HG02973 (cell line): ENCODE data around the gene FAM228A.
A peak's percentile ranks its signal among the peaks of the same experiment; 100 is the strongest.
"Not testable (repeated sequence)": the region's sequence is repeated elsewhere in the genome, so short reads cannot be mapped to it uniquely, and the experiment has no call there.

Source experiments
- ATAC-seq: cut with Tn5 transposase; IDR thresholded peaks from one replicate; pipeline ENCODE4 v1.9.1; 2021; ENCODE audit warnings: moderate library complexity; ENCODE audit not compliant: unreplicated experiment

The FAM228A gene

DNA sequence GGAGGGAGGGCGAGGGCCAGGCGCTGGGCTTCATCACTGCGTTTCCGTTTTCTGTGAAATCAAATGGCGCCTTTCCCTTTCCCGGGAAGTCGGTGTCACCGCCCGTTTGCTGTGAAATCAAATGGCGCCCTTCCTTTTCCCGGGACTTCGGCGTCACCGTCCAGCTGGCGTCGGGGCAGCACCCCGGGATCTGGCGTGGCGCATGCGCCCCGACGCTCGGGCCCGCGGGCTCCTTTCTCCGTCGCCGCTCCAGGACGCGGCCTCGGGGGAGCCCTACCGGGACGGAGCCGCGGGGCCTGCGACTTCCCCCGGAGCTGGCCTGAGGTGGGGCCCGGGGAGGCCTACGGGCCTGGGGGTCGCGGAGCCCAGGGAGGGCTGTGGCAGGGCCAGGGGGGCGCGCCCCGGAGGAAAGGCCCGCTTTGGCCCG lies at the start of gene FAM228A:
Gene FAM228A (plus strand): TSS at position 203 of the 427 bp plus-strand sequence. CDS start 428 bp downstream, outside the sequence.
- ATAC-seq, result no peak

DNA sequence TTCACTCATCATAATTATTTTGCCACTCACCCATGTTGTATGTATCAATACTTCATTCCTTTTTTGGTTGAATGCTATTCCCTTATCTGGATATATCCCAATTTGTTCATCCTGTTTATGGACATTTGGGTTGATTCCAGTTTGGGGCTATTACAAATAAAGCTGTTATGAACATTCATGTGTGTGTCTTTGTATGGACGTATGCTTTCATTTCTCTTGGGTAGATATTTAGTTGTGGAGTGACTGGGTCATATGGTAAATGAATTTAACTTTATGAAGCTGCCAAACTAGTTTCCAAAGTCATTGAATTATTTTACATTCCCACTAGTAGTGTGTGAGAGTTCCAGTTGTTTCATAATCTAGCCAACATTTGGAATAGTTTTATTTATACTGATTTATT lies 48.9 kb upstream of the FAM228A start:
- ATAC-seq, result no peak

DNA sequence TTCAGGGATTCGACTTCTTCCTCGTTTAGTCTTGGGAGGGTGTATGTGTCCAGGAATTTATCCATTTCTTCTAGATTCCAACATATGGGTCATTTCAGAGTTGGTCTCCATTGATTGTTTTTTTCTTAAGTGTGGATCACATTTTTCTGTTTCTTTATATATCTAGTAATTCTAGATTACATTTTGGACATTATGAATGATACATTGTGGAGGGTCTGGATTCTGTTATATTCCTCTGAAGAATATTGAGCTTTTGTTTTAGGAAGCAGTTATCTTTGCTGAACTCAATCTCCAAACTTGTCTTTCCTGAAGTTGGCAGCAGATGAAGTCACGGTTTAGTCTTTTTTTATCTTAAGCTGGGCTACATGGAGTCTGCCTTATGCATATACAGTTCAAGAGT lies 42.3 kb upstream of the FAM228A start:
- ATAC-seq, result no peak

DNA sequence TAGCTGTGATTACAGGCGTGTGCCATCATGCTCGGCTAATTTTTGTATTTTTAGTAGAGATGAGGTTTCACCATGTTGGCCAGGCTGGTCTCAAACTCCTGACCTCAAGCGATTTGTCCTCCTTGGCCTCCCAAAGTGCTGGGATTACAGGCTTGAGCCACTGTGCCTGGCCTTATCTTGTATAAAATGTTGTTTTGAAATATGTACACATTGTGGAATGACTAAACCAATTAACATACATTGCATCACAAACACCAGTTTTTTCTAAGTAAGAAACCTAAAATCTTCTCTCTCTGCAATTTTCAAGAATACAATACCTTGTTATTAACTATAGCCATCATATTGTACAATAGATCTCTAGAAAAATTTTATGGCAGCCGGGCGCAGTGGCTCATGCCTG lies 34.5 kb upstream of the FAM228A start:
- not testable (repeated sequence) for ATAC-seq

DNA sequence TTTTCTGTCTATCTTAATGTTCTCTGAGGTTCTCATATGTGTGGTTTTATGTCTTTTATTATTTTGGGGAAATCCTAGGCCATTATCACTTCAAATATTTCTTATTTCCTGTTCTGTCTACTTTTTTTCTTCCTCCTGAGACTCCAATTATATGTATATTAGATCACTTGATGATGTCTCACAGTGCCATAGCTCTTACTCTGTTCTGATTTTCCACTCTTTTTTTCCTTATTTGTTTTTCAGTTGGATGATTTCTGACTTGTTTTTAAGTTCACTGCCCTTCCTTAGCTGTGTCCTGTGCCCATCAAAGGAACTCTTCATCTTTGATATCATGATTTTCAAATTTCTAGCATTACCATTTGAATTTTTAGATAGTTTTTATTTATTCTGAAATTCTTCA lies 27.5 kb upstream of the FAM228A start:
- ATAC-seq, result no peak

DNA sequence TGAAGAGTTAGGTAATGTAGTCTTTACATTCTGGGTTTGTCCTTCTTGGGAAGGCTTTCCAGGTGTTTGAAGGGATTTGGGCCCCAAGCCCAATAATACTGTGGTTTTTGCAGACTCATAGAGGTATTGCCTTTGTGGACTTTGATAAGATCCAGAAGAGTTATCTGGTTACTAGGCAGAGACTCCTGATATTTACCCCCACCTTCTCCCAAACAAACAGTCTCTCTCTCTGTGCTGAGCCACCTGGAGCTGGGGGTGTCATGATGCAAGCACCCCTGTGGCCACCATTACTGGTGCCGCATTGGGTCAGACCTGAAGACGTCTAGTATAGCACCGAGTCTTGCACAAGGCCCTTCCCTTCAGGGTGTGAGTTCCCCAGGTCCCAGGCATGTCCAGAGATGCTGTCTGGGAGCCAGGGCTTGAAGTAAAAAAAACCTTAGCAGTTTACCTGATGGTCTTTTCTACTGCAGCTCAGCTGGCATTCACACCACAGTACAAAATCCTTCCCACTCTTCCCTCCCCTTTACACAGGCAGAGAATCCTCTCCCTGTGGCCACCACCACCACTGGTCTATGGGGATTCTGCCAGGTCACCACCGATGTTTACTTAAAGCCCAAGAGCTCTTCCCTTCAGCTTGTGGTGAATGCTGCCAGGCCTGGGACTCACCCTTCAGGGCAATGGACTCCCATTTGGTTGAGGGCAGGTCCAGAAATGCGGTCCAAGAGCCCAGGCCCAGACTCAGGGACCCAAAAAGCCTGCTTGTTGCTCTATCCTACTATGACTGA lies 22.2 kb upstream of the FAM228A start:
- ATAC-seq, result no peak

DNA sequence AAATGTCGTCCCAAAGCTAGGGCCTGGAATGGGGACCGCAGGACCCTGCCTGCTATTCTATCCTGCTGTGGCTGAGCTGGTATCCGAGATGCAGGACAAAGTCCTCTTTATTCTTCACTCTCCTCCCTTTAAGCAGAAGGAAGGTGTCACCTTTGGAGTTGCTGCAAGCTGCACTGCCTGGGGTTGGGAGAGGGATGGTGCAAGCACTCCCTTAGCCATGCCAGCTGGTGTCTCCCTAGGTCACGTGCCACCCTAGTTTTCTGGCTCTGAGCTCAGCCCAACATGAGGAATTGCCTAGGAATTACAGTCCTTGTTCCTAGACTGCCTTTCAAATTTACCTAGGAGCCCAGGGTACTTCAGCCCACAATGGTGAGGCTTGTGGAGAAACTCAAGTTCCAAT lies 21.4 kb upstream of the FAM228A start:
- no peak for ATAC-seq

DNA sequence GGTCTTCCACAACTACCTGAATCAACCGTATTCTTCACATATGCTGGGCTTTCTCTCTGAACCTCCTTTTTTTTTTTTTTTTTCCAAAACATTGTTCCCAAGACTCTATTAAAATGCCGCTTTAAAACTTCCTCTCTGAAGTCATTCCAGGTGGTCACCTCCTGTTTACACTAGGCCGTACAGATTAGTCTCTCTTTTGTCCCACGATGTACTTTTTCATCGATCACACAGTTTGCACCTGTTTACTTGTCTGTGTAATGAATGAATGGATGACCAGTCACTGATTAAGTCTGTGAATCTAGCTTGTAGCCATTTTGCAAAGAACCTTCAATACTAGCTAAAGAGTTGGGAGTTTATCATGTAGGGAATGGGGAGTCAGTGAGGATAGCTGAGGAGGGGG lies 16.7 kb upstream of the FAM228A start:
- no peak for ATAC-seq

DNA sequence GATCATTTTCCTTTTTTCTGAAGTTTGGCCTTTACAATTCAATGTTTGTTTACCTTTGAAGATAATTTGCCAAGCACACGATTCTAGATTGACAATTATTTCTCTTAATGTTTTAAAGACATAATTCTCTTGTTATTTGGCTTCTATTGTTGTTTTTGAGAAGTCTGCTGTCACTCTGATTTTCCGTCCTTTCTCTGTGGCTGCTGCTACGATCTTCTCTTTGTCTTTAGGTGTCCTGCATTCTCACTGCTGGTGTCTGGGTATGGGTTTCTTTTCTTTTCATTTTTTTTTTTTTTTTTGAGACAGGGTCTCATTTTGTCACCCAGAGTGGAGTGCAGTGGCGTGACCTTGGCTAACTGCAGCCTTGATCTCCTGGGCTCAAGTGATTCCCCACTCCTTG lies 15.1 kb upstream of the FAM228A start:
- no peak for ATAC-seq

DNA sequence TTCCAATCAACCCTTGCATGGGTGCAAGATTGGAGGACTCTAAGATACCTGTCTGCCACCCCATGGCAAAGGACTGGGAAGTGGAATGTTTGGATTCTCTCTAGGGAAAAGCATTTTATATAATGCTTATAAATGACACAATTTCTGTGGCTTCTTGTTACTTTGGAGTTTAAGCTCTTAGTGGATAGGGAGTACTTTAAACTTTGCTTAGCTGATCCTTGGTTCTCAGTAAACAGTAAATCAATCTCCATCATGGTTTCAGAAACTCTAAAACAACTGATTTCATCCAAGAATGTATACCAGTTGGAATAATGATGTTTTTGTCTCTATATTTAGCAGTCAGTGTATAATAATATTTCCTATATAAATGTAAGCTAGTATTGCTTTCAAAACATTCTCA lies 14.1 kb upstream of the FAM228A start:
- ATAC-seq, result no peak

DNA sequence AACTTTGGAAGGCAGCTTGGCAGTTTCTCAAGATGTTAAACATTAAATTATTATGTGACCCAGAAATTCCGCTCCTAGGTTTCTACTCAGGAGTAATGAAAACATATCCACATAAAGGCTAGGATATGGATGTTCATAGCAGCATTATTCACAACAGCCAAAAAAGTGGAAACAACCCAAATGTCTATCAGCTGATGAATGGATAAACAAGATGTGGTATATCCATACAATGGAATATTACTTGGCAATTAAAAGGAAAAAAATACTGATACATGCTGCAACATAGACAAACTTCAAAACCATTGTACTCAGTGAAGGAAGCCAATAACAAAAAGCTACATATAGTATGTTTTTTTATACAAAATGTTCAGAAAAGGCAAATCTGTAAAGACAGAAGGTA lies 12.4 kb upstream of the FAM228A start:
- ATAC-seq, result no peak

DNA sequence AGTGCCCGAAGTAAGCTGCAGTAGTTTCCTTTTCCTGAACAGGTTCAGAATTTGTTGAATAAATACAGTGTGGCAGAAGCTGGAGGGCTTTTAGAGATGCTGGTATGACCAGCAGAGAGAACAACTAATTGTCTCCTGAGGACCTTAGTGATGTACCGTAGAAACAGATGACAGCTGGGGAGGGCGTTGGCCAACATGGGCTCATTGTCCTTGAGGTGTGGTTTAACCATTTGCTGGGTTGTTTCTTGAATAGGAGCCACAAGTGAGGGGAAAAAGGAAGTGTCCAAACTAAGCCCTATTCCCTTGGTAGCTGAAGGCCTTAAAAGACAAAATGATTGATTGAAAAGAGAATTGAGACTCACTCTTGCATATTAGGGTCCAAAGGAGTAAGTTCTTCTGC lies 11.7 kb upstream of the FAM228A start:
- ATAC-seq, result no peak

DNA sequence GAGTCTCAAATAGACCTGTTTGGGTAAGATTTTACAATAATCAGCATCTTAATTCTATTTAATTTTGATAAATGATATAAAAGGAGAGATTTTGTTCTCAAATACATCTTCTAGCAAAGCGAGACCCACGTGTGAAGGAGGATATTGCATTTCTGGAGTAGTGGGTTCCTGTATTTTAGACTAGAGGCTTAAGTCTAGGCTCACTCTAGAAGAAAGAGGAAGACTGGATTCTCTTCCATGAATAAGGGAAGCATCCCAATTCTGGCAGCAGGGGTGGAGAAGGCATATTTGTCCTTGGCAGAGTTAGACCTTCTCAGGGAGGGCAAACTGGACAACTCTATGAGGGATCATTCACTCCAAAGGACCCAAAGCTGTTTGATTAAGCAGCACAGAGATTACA lies 11.3 kb upstream of the FAM228A start:
- ATAC-seq, result no peak

DNA sequence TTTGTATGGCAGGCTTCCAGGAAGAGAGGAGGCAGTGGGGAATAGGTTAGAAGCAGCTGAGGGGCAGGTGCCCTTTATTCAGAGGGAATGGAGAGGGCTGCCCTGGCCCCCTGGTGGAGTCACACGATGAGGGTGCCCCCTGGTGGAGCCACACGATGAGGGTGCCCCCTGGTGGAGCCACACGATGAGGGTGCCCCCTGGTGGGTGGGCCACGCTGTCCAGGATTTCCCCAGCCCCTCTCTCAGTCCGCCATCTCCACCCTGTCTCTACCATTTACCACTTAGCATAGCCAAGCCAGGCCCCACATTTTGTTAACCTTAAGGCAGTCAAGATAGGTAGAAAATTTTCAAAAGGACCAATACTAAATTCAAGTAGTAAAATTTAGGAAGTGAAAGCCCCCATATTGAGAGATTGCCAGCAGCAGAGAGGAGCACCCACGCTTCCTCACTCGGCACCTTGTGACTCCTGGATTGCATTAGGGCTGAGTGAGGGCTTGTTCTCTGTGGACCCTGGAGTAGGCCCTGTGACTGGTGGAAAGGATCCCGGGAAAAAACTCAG lies 10.4 kb upstream of the FAM228A start:
- peak; percentile 75 for ATAC-seq

DNA sequence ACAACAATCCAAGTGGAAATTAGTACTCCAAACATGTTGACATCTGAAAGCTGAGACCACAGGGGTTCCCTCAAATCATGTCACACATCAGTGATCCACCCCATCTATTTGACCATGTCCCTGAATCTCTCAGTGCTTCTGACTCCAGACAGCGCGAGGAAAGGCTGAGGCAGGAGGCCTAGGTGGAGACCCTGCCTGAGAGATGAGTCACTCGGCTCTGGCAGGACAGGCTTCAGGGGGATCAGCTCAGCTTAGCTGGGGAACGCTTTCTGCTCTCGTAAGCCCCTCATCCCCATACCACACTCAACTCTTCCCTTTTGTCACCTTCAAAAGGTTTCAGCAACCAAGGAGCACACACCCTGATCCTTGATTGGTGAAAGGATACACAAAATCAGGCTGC lies 5.8 kb upstream of the FAM228A start:
- ATAC-seq, result no peak

DNA sequence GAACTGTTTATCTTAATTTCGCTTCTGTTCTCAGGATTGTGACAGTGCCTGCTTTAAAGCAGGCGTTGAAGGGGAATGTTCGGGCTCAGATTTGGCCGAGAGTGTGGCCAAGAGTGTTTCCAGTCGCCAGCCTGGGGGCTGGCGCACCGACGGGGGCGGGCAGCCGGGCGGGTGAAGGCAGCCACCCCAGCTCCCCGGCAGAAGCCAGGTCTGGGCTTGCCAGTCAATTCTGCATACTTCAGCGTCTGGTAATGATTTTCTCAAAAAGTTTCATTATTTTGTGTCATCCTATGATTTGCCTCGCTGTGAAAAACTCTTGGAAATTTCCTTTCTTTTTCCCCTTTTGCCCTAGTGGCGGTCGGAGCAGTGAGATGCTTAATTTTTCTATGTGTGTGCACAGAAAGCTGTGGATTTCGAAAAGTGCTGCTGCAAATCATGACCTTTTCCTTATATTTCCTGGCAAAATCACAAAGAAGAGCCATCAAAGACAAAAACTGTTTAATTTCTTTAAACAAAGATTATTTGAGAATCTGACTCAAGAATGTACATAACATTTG lies 856 bp downstream of the FAM228A start:
- no peak for ATAC-seq

DNA sequence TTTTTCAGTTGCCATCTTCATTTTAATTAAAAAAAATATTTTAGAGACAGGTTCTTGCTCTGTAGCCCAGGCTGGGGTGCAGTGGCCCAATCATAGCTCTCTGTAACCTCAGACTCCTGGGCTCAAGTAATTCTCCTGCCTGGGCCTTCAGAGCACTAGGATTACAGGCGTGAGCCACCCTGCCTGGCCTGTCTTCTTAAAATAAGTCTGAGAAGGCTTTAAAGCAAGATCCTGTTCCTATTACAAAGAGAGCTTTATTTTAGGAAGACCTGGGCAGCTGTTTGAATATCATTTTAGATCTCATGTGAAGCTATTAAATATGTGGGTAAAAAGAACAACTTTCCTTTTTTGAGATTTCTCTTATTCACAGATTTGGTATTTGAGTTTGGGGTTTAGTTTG lies 1.5 kb downstream of the FAM228A start:
- no peak for ATAC-seq

DNA sequence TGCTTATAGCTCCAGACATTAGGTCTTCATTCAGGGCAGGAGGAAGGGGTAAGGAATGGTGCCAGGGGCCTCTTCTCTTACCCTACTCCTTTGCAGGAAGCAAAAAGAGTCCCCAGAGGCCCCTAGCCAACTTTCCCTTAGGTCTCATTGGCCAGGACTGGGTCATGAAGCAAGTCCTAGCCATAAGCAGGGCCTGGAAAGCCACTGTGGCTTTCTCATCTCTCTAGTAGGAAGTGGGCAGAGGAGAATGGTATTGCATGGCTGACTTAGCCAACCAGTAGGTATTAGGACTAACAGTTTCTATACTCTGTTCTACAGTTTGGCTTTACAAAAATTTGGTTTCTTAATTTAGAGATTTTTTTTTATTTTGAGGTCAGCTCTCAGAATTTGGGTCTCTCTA lies 4.8 kb downstream of the FAM228A start:
- ATAC-seq, result no peak

DNA sequence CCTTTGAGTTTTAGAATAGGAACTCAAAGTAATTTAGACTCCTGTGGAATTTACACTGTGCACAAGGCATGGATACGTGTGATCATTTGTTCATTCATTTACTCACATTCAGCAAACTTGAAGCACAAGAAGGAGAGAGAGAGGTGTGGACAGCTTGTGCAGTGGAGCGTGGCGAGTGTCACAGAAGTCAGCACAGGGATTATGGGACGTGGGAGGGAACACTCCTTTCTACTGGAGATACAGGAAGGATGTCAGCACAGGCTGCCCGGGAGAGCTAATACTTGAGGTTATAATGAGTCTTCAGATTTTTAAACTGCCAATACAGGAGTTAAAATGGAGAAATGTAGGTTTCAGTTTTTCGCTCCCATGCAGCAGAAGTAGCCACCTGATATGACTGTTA lies 7.0 kb downstream of the FAM228A start:
- ATAC-seq, result no peak

DNA sequence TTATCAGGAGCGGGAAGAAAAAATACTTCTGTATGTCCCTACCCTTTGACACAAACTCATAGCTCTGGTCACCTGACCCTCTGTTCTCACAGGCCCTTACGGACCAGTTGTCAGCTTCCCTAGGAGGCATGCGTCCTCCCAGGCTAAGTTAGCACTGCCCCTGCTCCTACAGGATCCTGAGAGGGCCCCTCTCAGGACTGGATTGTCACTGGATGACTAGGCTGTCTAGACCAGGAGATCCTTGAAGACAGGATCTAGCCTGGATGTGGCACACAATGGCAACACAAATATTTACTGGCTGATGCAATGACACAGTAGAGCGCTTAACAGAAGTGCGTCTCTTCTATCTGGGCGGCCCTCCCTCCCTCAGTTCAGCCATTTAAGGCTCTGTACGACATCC lies 7.7 kb downstream of the FAM228A start:
- no peak for ATAC-seq

DNA sequence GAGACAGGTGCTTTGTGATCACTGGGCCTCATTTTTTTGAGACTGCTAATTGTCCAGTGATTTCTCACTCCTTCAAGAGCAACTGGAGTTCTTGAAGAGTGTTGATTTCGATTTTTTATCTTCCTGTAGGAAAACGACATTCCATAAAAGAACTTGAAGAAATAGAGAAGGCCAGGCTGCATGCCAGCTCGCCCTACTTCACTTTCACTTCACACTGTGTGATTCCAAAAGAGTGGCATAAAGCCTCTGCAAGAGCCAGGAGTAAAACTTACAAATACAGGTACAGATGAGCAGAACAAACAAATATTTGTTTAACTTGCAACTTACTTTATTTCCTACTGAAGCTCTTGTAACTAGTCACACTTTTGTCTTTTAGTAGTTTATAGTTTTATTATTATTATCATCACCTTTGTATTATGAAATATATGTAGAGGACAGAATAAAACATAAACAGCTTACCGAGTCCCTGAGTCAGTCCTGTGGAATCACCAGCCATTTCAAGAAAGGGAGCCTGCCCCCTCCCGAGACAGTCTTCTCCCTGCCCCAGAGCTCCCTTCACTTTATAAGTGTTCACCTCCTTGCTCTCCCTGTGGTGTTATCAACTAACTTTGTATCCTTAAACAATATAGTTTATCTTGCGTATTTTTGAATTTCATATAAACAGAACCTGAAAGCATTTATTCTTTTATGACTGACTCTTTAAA lies 8.7 kb downstream of the FAM228A start:
- no peak for ATAC-seq

DNA sequence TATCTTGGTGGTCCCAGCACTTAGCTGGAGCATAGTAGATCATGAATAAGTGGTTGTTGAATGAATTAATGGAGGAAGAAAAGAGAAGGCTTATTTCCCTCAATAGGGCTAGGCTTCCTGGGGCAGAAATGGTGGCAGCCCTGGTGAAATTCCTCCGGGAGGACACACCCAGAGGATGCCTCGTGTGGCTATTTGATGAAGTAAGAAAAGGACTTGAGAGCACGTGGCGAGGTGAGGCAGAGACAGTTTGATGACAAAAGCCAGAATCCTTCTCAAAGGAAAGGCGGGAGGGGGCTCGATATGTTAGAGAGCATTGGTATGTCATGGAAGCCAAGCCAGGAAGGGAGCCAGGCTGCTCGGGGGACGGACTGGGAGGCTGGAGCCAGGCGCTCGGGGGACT lies 14.7 kb downstream of the FAM228A start:
- ATAC-seq, result no peak
